K562 (cell line): ENCODE data around the gene RPS10. TPM values are rescaled to one million over a fixed set of nuclear protein-coding genes. Genes with fewer than 3 reads are reported as not detected.

Experiments
- ATF4 ChIP-seq: fragments of 450-650 bp; formaldehyde crosslinking; IDR thresholded peaks from 2 replicates; pipeline ENCODE4 v1.4.0; 2022; ENCODE audit warnings: mild to moderate bottlenecking, moderate library complexity
- ATF7 ChIP-seq: fragments of 450-650 bp; IDR thresholded peaks from 2 replicates; pipeline ENCODE4 v1.7.1; 2014; ENCODE audit warnings: mild to moderate bottlenecking, moderate library complexity
- DPF2 ChIP-seq: fragments of 450-650 bp; IDR thresholded peaks from 2 replicates; pipeline ENCODE4 v1.6.1; 2016
- FOXA3 ChIP-seq, 2 experiments: fragments of 450-650 bp in 1 of 2; sonication (generic) in 1 of 2; formaldehyde crosslinking; IDR thresholded peaks in 1 of 2; conservative IDR thresholded peaks in 1 of 2; 2 replicates each; pipeline versions ENCODE4 v1.4.0 to v1.8.0; 2020 to 2022; ENCODE audit warnings: mild to moderate bottlenecking in 2 of 2, missing genetic modification reagents in 1 of 2
- GABPB1 ChIP-seq: sonication (generic); formaldehyde crosslinking; IDR thresholded peaks from 2 replicates; pipeline ENCODE4 v1.8.0; 2022; ENCODE audit warnings: mild to moderate bottlenecking, missing genetic modification reagents
- GATAD2B ChIP-seq: fragments of 450-650 bp; IDR thresholded peaks from 2 replicates; pipeline ENCODE4 v1.6.1; 2017; ENCODE audit warnings: mild to moderate bottlenecking, borderline replicate concordance
- HDAC8 ChIP-seq: fragments of 450-650 bp; IDR thresholded peaks from 2 replicates; pipeline ENCODE4 v1.6.1; 2016; ENCODE audit warnings: mild to moderate bottlenecking, missing genetic modification characterization, moderate library complexity, missing compliant biosample characterization
- IFI16 ChIP-seq: fragments of 250-450 bp; sonication (Bioruptor Pico); IDR thresholded peaks from 2 replicates; pipeline ENCODE4 v2.1.2; 2022; ENCODE audit warnings: mild to moderate bottlenecking, inconsistent platforms
- KLF6 ChIP-seq: fragments of 250-450 bp; sonication (Bioruptor Pico); IDR thresholded peaks from 2 replicates; pipeline ENCODE4 v1.4.0; 2020; ENCODE audit warnings: mild to moderate bottlenecking, moderate library complexity, borderline replicate concordance
- MLX ChIP-seq, 2 experiments: fragments of 450-650 bp in 1 of 2; sonication (generic) in 1 of 2; formaldehyde crosslinking; conservative IDR thresholded peaks; 2 replicates each; pipeline versions ENCODE4 v1.4.0 to v1.8.1; 2020 to 2022; ENCODE audit warnings: mild to moderate bottlenecking in 1 of 2, missing genetic modification reagents in 1 of 2
- MXD1 ChIP-seq: fragments of 250-450 bp; sonication (Bioruptor Pico); IDR thresholded peaks from 2 replicates; pipeline ENCODE4 v1.8.0; 2021; ENCODE audit warnings: borderline replicate concordance, mild to moderate bottlenecking, moderate library complexity; ENCODE audit not compliant: poor library complexity, severe bottlenecking
- NCOA4 ChIP-seq: fragments of 450-650 bp; IDR thresholded peaks from 2 replicates; pipeline ENCODE4 v1.6.1; 2018; ENCODE audit warnings: mild to moderate bottlenecking; ENCODE audit not compliant: partially characterized antibody
- NR3C1 ChIP-seq: sonication (generic); formaldehyde crosslinking; IDR thresholded peaks from 2 replicates; pipeline ENCODE4 v1.8.1; 2022; ENCODE audit warnings: missing genetic modification reagents
- SMARCC2 ChIP-seq: fragments of 450-650 bp; IDR thresholded peaks from 2 replicates; pipeline ENCODE4 v1.6.1; 2017; ENCODE audit warnings: antibody characterized with exemption, moderate library complexity, mild to moderate bottlenecking, low read depth
- SNAPC5 ChIP-seq: fragments of 250-450 bp; sonication (Bioruptor Pico); IDR thresholded peaks from 2 replicates; pipeline ENCODE4 v1.8.0; 2021; ENCODE audit warnings: moderate library complexity, mild to moderate bottlenecking, inconsistent platforms
- SRSF1 ChIP-seq: fragments of 200-400 bp; formaldehyde crosslinking; IDR thresholded peaks from 2 replicates; pipeline ENCODE4 v1.6.1; 2017; ENCODE audit warnings: mild to moderate bottlenecking, low read depth, low read length, moderate library complexity
- TAL1 ChIP-seq: fragments of 450-650 bp; IDR thresholded peaks from 2 replicates; pipeline ENCODE4 v1.6.1; 2016; ENCODE audit warnings: mild to moderate bottlenecking
- ZBTB17 ChIP-seq: fragments of 450-650 bp; formaldehyde crosslinking; IDR thresholded peaks from 2 replicates; pipeline ENCODE4 v1.4.0; 2020; ENCODE audit warnings: mild to moderate bottlenecking
- ZFPM2 ChIP-seq: fragments of 250-450 bp; sonication (Bioruptor Pico); IDR thresholded peaks from 2 replicates; pipeline ENCODE4 v1.5.1; 2022; ENCODE audit warnings: mild to moderate bottlenecking
- ZNF133 ChIP-seq: fragments of 250-450 bp; sonication (Bioruptor Pico); IDR thresholded peaks from 2 replicates; pipeline ENCODE4 v1.4.0; 2020; ENCODE audit warnings: mild to moderate bottlenecking
- ZNF449 ChIP-seq: fragments of 250-450 bp; sonication (Bioruptor Pico); IDR thresholded peaks from 2 replicates; pipeline ENCODE4 v1.8.0; 2022; ENCODE audit warnings: moderate library complexity, mild to moderate bottlenecking, inconsistent platforms
- polyA plus RNA-seq, 8 experiments: library from polyadenylated mRNA; depleted of rRNA in 4 of 8; stranded (reverse) in 5 of 8; unstranded in 3 of 8; fragments of >200 nt; fragmentation: Nextera tagmentation in 2 of 8; fragmentation: Illumina TruSeq in 1 of 8; extraction: Ambion mirVana in 2 of 8; extraction: Trizol in 1 of 8; gene quantifications; 2 replicates each; pipeline versions ENCODE4 v1.2.1 to v1.2.3, GENCODE V29; 2011 to 2014; ENCODE audit warnings: inconsistent platforms in 1 of 8, missing spikeins in 1 of 8
- total RNA-seq, 7 experiments: library from RNA; depleted of rRNA in 6 of 7; stranded (reverse); fragments of >200 nt in 6 of 7; fragmentation: Illumina TruSeq in 2 of 7; extraction: Trizol in 2 of 7; gene quantifications; 2 replicates each; pipeline versions ENCODE4 v1.2.1 to v1.2.3, GENCODE V29; 2011 to 2021; ENCODE audit warnings: low replicate concordance in 1 of 7
- TF ChIP-seq, protein P1 (sequence below): fragments of 250-450 bp; sonication (Bioruptor Pico); IDR thresholded peaks from 2 replicates; pipeline ENCODE4 v1.8.0; 2022; ENCODE audit warnings: inconsistent platforms, mild to moderate bottlenecking, moderate library complexity, borderline replicate concordance
- TF ChIP-seq, protein P2 (sequence below): sonication (generic); formaldehyde crosslinking; IDR thresholded peaks from 2 replicates; pipeline ENCODE4 v1.8.0; 2022; ENCODE audit warnings: mild to moderate bottlenecking, missing genetic modification reagents

Gene RPS10
- total and polyA plus RNA-seq, 9 of the 15 experiments (the other 6 are each of a cell fraction or from before 2014, with no cell fraction given): 2,680 to 5,251 (median 3,876) TPM

DNA sequence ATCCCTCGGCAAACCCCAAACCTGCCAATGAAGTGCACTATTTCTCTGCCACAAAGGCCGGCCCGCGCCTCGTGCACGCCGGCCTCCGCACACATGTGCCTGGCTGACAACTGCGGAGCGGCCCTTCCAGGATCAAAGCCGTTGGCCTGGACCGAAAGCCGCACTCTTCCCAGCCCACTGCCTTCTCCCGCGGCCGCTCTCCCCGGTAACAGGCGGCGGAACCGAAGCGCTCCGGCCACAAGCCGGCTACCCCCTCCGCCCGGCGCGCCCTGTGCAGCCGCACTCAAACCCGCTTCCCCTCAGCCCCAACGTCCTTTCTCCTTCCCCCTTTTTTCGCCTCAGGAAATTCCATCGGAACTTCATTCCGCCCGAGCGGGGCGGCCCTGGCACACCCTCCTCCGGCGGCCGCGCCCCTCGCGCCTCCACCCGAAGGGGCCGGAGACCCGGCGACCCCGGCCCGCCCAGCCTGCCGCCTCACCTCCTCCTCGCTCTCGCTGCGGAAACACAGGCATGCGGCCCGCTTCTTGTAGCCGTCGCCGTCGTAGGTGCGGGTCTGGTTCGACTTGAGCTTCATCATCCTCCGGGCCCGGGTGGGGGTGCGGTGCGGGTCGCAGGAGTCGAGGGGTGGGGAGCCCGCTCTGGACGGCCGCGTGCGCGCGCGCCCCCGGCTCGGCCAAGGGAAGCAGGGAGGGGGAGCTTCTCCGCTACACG lies 33.9 kb downstream of the RPS10 start (continued):
- TF ChIP-seq MXD1 (CRISPR knock-in tag): peak; percentile 38
- no peak for TF ChIP-seq GATAD2B
- TF ChIP-seq GABPB1: peak; percentile 7; the same call in 1 of the 2 replicates
- no peak for TF ChIP-seq TAL1
- no peak for TF ChIP-seq KLF6 (CRISPR knock-in tag)
- TF ChIP-seq, protein P1, sequence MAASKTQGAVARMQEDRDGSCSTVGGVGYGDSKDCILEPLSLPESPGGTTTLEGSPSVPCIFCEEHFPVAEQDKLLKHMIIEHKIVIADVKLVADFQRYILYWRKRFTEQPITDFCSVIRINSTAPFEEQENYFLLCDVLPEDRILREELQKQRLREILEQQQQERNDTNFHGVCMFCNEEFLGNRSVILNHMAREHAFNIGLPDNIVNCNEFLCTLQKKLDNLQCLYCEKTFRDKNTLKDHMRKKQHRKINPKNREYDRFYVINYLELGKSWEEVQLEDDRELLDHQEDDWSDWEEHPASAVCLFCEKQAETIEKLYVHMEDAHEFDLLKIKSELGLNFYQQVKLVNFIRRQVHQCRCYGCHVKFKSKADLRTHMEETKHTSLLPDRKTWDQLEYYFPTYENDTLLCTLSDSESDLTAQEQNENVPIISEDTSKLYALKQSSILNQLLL (CRISPR knock-in tag): no peak
- TF ChIP-seq NCOA4: no peak
- 0 out of 4 replicates have a peak, but pooled peaks of 1 of the 2 experiments have one; percentile 31 for TF ChIP-seq MLX (CRISPR knock-in tag; conservative IDR thresholded peaks at IDR 0.05)
- TF ChIP-seq ZFPM2 (CRISPR knock-in tag): no peak
- TF ChIP-seq IFI16 (CRISPR knock-in tag): no peak
- no peak for TF ChIP-seq ZBTB17 (CRISPR knock-in tag)
- peak; percentile 23; the same call in 1 of the 2 replicates for TF ChIP-seq DPF2
- no peak for TF ChIP-seq ATF4 (CRISPR knock-in tag)
- no peak for TF ChIP-seq SNAPC5 (CRISPR knock-in tag)
- no peak for TF ChIP-seq SMARCC2
- TF ChIP-seq HDAC8 (tag): no peak
- TF ChIP-seq, protein P2, sequence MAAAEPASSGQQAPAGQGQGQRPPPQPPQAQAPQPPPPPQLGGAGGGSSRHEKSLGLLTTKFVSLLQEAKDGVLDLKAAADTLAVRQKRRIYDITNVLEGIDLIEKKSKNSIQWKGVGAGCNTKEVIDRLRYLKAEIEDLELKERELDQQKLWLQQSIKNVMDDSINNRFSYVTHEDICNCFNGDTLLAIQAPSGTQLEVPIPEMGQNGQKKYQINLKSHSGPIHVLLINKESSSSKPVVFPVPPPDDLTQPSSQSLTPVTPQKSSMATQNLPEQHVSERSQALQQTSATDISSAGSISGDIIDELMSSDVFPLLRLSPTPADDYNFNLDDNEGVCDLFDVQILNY (CRISPR knock-in tag): no peak
- no peak for TF ChIP-seq ZNF449 (CRISPR knock-in tag)
- TF ChIP-seq ATF7: no peak
- no peak for TF ChIP-seq ZNF133 (CRISPR knock-in tag)
- no peak for TF ChIP-seq SRSF1
- TF ChIP-seq NR3C1 (CRISPR knock-in tag): peak; percentile 78
- no peak for TF ChIP-seq FOXA3 (CRISPR knock-in tag; conservative IDR thresholded peaks at IDR 0.05 in 1 of 2, IDR thresholded peaks at IDR 0.05 in 1 of 2)
